Measurements from ENCODE around the gene BUB3. TPM values are rescaled to one million over a fixed set of nuclear protein-coding genes. Genes with fewer than 3 reads are reported as not detected.

BUB3 gene
- total RNA-seq, 1 experiment from 2014 or later = 157 TPM

- in situ Hi-C loops (cut with HindIII; ENCODE audit: low sequenced_read_pairs) = no loop called here
- no peak for DNase-seq (ENCODE audit: low spot score)
Observed at GRCh38 chr10:123183724-123184123, 29.5 kb downstream of the BUB3 start.

- no peak for DNase-seq (ENCODE audit: low spot score)
- in situ Hi-C loops (cut with HindIII; ENCODE audit: low sequenced_read_pairs) = no loop called here
Observed at GRCh38 chr10:123187781-123188180, 33.6 kb downstream of the BUB3 start.

- in situ Hi-C loops (cut with HindIII; ENCODE audit: low sequenced_read_pairs) = no loop called here
Observed at GRCh38 chr10:123191886-123192285, 37.7 kb downstream of the BUB3 start.

GRCh38 chr10:123194056-123194455, 39.9 kb downstream of the BUB3 start:
- DNase-seq (ENCODE audit: low spot score) = no peak
- in situ Hi-C loops (cut with HindIII; ENCODE audit: low sequenced_read_pairs) = no loop called here

More at GRCh38 chr10:123191886-123192285, 37.7 kb downstream of the BUB3 start:
- DNase-seq (ENCODE audit: low spot score) = no peak

- in situ Hi-C loops (cut with HindIII; ENCODE audit: low sequenced_read_pairs) = no loop called here
- DNase-seq (ENCODE audit: low spot score) = no peak
Observed at GRCh38 chr10:123200531-123200930, 46.3 kb downstream of the BUB3 start.

- in situ Hi-C loops (cut with HindIII; ENCODE audit: low sequenced_read_pairs) = no loop called here
- DNase-seq (ENCODE audit: low spot score) = no peak
Observed at GRCh38 chr10:123202506-123202905, 48.3 kb downstream of the BUB3 start.

- DNase-seq (ENCODE audit: low spot score) = no peak
- in situ Hi-C loops (cut with HindIII; ENCODE audit: low sequenced_read_pairs) = no loop called here
Observed at GRCh38 chr10:123203393-123204126, 49.4 kb downstream of the BUB3 start.

GRCh38 chr10:123204127-123204461, 49.9 kb downstream of the BUB3 start:
- in situ Hi-C loops (cut with HindIII; ENCODE audit: low sequenced_read_pairs) = no loop called here
- DNase-seq (ENCODE audit: low spot score) = no peak

GRCh38 chr10:123205041-123205440, 50.8 kb downstream of the BUB3 start:
- in situ Hi-C loops (cut with HindIII; ENCODE audit: low sequenced_read_pairs) = no loop called here

GRCh38 chr10:123212063-123212462, 57.9 kb downstream of the BUB3 start:
- no peak for DNase-seq (ENCODE audit: low spot score)
- in situ Hi-C loops (cut with HindIII; ENCODE audit: low sequenced_read_pairs) = no loop called here

More at GRCh38 chr10:123205041-123205440, 50.8 kb downstream of the BUB3 start:
- DNase-seq (ENCODE audit: low spot score) = no peak

- no peak for DNase-seq (ENCODE audit: low spot score)
- in situ Hi-C loops (cut with HindIII; ENCODE audit: low sequenced_read_pairs) = no loop called here
Observed at GRCh38 chr10:123212640-123213039, 58.4 kb downstream of the BUB3 start.

- DNase-seq (ENCODE audit: low spot score) = no peak
- in situ Hi-C loops (cut with HindIII; ENCODE audit: low sequenced_read_pairs) = no loop called here
Observed at GRCh38 chr10:123213192-123213591, 59.0 kb downstream of the BUB3 start.

Other genes with a start within 250 kb of the BUB3 start
- gene FAM24A, start 243.8 kb upstream of the BUB3 start, total RNA-seq (2014; rRNA removed; shearing (Covaris generic)) = not detected in 2 replicates
- 7.8 and 7.9 TPM in 2 replicates for gene C10orf88, start 200.2 kb upstream of the BUB3 start, total RNA-seq (2014; rRNA removed; shearing (Covaris generic))
- gene PSTK, start 174.0 kb upstream of the BUB3 start, total RNA-seq (2014; rRNA removed; shearing (Covaris generic)) = 12.2 and 22.3 TPM in 2 replicates
- 0.49 and 1.0 TPM in 2 replicates for gene IKZF5, start 145.6 kb upstream of the BUB3 start, total RNA-seq (2014; rRNA removed; shearing (Covaris generic))
- gene ACADSB, start 145.4 kb upstream of the BUB3 start, total RNA-seq (2014; rRNA removed; shearing (Covaris generic)) = 6.5 and 10.9 TPM in 2 replicates
- gene HMX3, start 18.4 kb upstream of the BUB3 start, total RNA-seq (2014; rRNA removed; shearing (Covaris generic)) = not detected in 2 replicates
- gene HMX2, start 6.3 kb upstream of the BUB3 start, total RNA-seq (2014; rRNA removed; shearing (Covaris generic)) = not detected in 2 replicates

All from G401 (cell line).